Hepatocyte (in vitro differentiated cells): ENCODE data around the gene KIRREL3.

ENCODE experiments used
- CTCF ChIP-seq: fragments of 200-600 bp; sonication (generic); IDR thresholded peaks from 2 replicates; pipeline ENCODE4 v1.5.1; 2016; ENCODE audit warnings: antibody characterized with exemption, mild to moderate bottlenecking; ENCODE audit not compliant: poor library complexity
- EZH2 ChIP-seq: fragments of 200-600 bp; sonication (generic); IDR thresholded peaks from 2 replicates; pipeline ENCODE4 v1.6.1; 2016; ENCODE audit warnings: antibody characterized with exemption, mild to moderate bottlenecking, borderline replicate concordance

GRCh38 chr11:126444072-126444471, 556.5 kb downstream of the KIRREL3 start:
- no peak for TF ChIP-seq CTCF
- no peak for TF ChIP-seq EZH2
